ENCODE data around the gene MRGPRE.

Gene MRGPRE

GRCh38 chr11:3226846-3227567 is 5.2 kb downstream of the MRGPRE start:
- no peak for DNase-seq (ENCODE audit: low read depth in 2 of 2)

- DNase-seq (ENCODE audit: low read depth in 2 of 2), result no peak
Measured at GRCh38 chr11:3225826-3226750, 6.1 kb downstream of the MRGPRE start.

- no peak for DNase-seq (ENCODE audit: low read depth in 2 of 2)
Measured at GRCh38 chr11:3225159-3225758, 7.0 kb downstream of the MRGPRE start.

- no peak for DNase-seq (ENCODE audit: low read depth in 2 of 2)
Measured at GRCh38 chr11:3224401-3225057, 7.7 kb downstream of the MRGPRE start.

GRCh38 chr11:3223932-3224381 is 8.3 kb downstream of the MRGPRE start:
- DNase-seq (ENCODE audit: low read depth in 2 of 2), result no peak

GRCh38 chr11:3222941-3223915 is 9.0 kb downstream of the MRGPRE start:
- no peak for DNase-seq (ENCODE audit: low read depth in 2 of 2)

- DNase-seq (ENCODE audit: low read depth in 2 of 2), result no peak
Measured at GRCh38 chr11:3222003-3222855, 10.0 kb downstream of the MRGPRE start.

- DNase-seq (ENCODE audit: low read depth in 2 of 2), result no peak
Measured at GRCh38 chr11:3221408-3222002, 10.7 kb downstream of the MRGPRE start.

- no peak for DNase-seq (ENCODE audit: low read depth in 2 of 2)
Measured at GRCh38 chr11:3220521-3221407, 11.5 kb downstream of the MRGPRE start.

- DNase-seq (ENCODE audit: low read depth in 2 of 2), result no peak
Measured at GRCh38 chr11:3220101-3220500, 12.1 kb downstream of the MRGPRE start.

- no peak for DNase-seq (ENCODE audit: low read depth in 2 of 2)
Measured at GRCh38 chr11:3219281-3219892, 12.8 kb downstream of the MRGPRE start.

- DNase-seq (ENCODE audit: low read depth in 2 of 2), result no peak
Measured at GRCh38 chr11:3218483-3219280, 13.5 kb downstream of the MRGPRE start, which contains the start of gene MRGPRG. Gene MRGPRG, minus strand, starts transcription at chr11:3218813. Its CDS starts 0 bp downstream, at chr11:3218813.

GRCh38 chr11:3217818-3218482 is 14.3 kb downstream of the MRGPRE start:
- DNase-seq (ENCODE audit: low read depth in 2 of 2), result no peak

- no peak for DNase-seq (ENCODE audit: low read depth in 2 of 2)
Measured at GRCh38 chr11:3216027-3216525, 16.1 kb downstream of the MRGPRE start.

- no peak for DNase-seq (ENCODE audit: low read depth in 2 of 2)
Measured at GRCh38 chr11:3215346-3216026, 16.7 kb downstream of the MRGPRE start.

- DNase-seq (ENCODE audit: low read depth in 2 of 2), result no peak
Measured at GRCh38 chr11:3214420-3214699, 17.9 kb downstream of the MRGPRE start.
